Left cardiac atrium (tissue), 4 donors: Measurements from ENCODE around the gene AAGAB. TPM values are rescaled to one million over a fixed set of nuclear protein-coding genes. Genes with fewer than 3 reads are reported as not detected.
A peak's percentile ranks its signal among the peaks of the same experiment; 100 is the strongest.

ENCODE experiments used
- ATAC-seq, 2 donors: fragments of 200-7000 bp; cut with Tn5 transposase; one replicate each; pipeline ENCODE4 v1.9.1; 2020; ENCODE audit warnings: mild to moderate bottlenecking in 2 of 2, moderate library complexity in 2 of 2
- DNase-seq: peaks from one replicate; pipeline ENCODE4 v3.0.0-alpha.2; 2020
- intact Hi-C, 2 donors: fragments of 100-400 bp; cut with DNase I; formaldehyde crosslinking; loops; one replicate each; pipeline versions ENCODE4 v1.14.1 to v1.15.1; 2022 to 2023
- total RNA-seq, 2 donors: library from RNA; stranded (reverse); fragmentation: NEBNext Ultra II Directional; extraction: Animal tissue kit (Norgen Biotek cat#: 25700); gene quantifications; one replicate each; pipeline ENCODE4 v1.2.1, GENCODE V29; 2021
- donor health status: DM: no; HTN: yes; CAD: no.
- donor health status: DM: no; HTN: yes; CAD: no; lungs with severe emphysema.
- donor health status: DM: yes; HTN: yes; CAD: no.
- donor health status: Dilated cardiomyopathy.

Gene AAGAB
- total RNA-seq, 2 donors from 2014 or later, result 18.0 to 26.9 TPM

GRCh38 chr15:67219288-67219687 lies 35.2 kb downstream of the AAGAB start:
- DNase-seq, result no peak
- no peak for ATAC-seq
- intact Hi-C loops, result no loop called here

- no peak for ATAC-seq
- intact Hi-C loops, result no loop called here
Measured at GRCh38 chr15:67218428-67218827, 36.0 kb downstream of the AAGAB start.

GRCh38 chr15:67216859-67217258 lies 37.6 kb downstream of the AAGAB start:
- intact Hi-C loops, result no loop called here
- no peak for ATAC-seq

More at GRCh38 chr15:67218428-67218827, 36.0 kb downstream of the AAGAB start:
- DNase-seq, result no peak

GRCh38 chr15:67215102-67215501 lies 39.4 kb downstream of the AAGAB start:
- ATAC-seq (no peak), DNase-seq (no peak)
- intact Hi-C loops, result no loop called here

More at GRCh38 chr15:67216859-67217258, 37.6 kb downstream of the AAGAB start:
- no peak for DNase-seq

GRCh38 chr15:67212684-67213367 lies 41.6 kb downstream of the AAGAB start:
- DNase-seq, result no peak
- no peak for ATAC-seq
- intact Hi-C loops, result no loop called here

- DNase-seq (no peak), ATAC-seq (no peak)
- intact Hi-C loops, result no loop called here
Measured at GRCh38 chr15:67210555-67211168, 43.8 kb downstream of the AAGAB start.

- intact Hi-C loops, result loop anchor here in 1 of 2 donors (10.0 kb wide), 1 partner anchor 46 kb away; the partner anchor contains the start of genes AAGAB and IQCH
- no peak for ATAC-seq
- DNase-seq, result no peak
Measured at GRCh38 chr15:67208396-67208795, 46.1 kb downstream of the AAGAB start.

- ATAC-seq (no peak), DNase-seq (no peak)
- intact Hi-C loops, result loop anchor here in 1 of 2 donors (10.0 kb wide), 1 partner anchor 47 kb away; the partner anchor contains the start of genes AAGAB and IQCH
Measured at GRCh38 chr15:67207555-67208207, 46.8 kb downstream of the AAGAB start.

GRCh38 chr15:67202991-67203390 lies 51.5 kb downstream of the AAGAB start:
- no peak for ATAC-seq
- DNase-seq, result no peak
- intact Hi-C loops, result loop anchor here in 1 of 2 donors (10.0 kb wide), 1 partner anchor 52 kb away; the partner anchor contains the start of genes AAGAB and IQCH

- ATAC-seq (no peak), DNase-seq (no peak)
- intact Hi-C loops, result loop anchor here in 1 of 2 donors (10.0 kb wide), 1 partner anchor 53 kb away; the partner anchor contains the start of genes AAGAB and IQCH
Measured at GRCh38 chr15:67202091-67202490, 52.4 kb downstream of the AAGAB start.

GRCh38 chr15:67201136-67201535 lies 53.3 kb downstream of the AAGAB start:
- DNase-seq, result no peak
- intact Hi-C loops, result loop anchor here in 1 of 2 donors (10.0 kb wide), 1 partner anchor 54 kb away; the partner anchor contains the start of genes AAGAB and IQCH
- ATAC-seq, result peak in 1 of 2 donors; percentile 4

GRCh38 chr15:67199881-67200763 lies 54.3 kb downstream of the AAGAB start:
- intact Hi-C loops, result loop anchor here in 1 of 2 donors (10.0 kb wide), 1 partner anchor 55 kb away; the partner anchor contains the start of genes AAGAB and IQCH
- ATAC-seq (peak; percentile 37 to 69), DNase-seq (no peak)

- no peak for DNase-seq
- intact Hi-C loops, result no loop called here
- no peak for ATAC-seq
Measured at GRCh38 chr15:67199391-67199790, 55.1 kb downstream of the AAGAB start.

- DNase-seq (no peak), ATAC-seq (no peak)
- intact Hi-C loops, result no loop called here
Measured at GRCh38 chr15:67198157-67198754, 56.2 kb downstream of the AAGAB start.

- DNase-seq (no peak), ATAC-seq (no peak)
- intact Hi-C loops, result no loop called here
Measured at GRCh38 chr15:67197364-67197695, 57.1 kb downstream of the AAGAB start.

GRCh38 chr15:67196672-67197363 lies 57.6 kb downstream of the AAGAB start:
- intact Hi-C loops, result no loop called here
- ATAC-seq (peak in 1 of 2 donors; percentile 67), DNase-seq (no peak)

GRCh38 chr15:67196222-67196621 lies 58.2 kb downstream of the AAGAB start:
- ATAC-seq (no peak), DNase-seq (no peak)
- intact Hi-C loops, result no loop called here

GRCh38 chr15:67195305-67195704 lies 59.2 kb downstream of the AAGAB start:
- DNase-seq (no peak), ATAC-seq (no peak)
- intact Hi-C loops, result no loop called here
